BJ (cell line): ENCODE measurements around the gene UBR2. TPM values are rescaled to one million over a fixed set of nuclear protein-coding genes. Genes with fewer than 3 reads are reported as not detected.
A peak's percentile ranks its signal among the peaks of the same experiment; 100 is the strongest.
"Not testable (repeated sequence)": the region's sequence is repeated elsewhere in the genome, so short reads cannot be mapped to it uniquely, and the experiment has no call there.

ENCODE experiments used
- CTCF ChIA-PET: fragments of 350-600 bp; formaldehyde crosslinking; extraction: SDS; loops from one replicate; lab custom pipeline; 2021; ENCODE audit warnings: antibody characterized with exemption, inconsistent platforms; lab: Yijun Ruan, JAX
- POLR2A ChIA-PET: fragments of 300-600 bp; sonication (Branson Sonifier 250); formaldehyde crosslinking; extraction: SDS; loops from one replicate; lab custom pipeline; 2021; ENCODE audit warnings: antibody characterized with exemption; lab: Charles Lee
- DNase-seq: peaks from one replicate; pipeline ENCODE4 v3.0.0-alpha.2; 2011; ENCODE audit warnings: low read depth
- H3K27me3 ChIP-seq: 2 replicates; pipeline ENCODE4 v1.6.0; 2011; ENCODE audit warnings: low read length; ENCODE audit not compliant: control insufficient read depth, insufficient read depth
- H3K36me3 ChIP-seq: 2 replicates; pipeline ENCODE4 v1.5.1; 2011; ENCODE audit warnings: low read length; ENCODE audit not compliant: control insufficient read depth, insufficient read depth
- H3K4me3 ChIP-seq: 2 replicates; pipeline ENCODE4 v1.5.1; 2011; ENCODE audit warnings: low read depth, mild to moderate bottlenecking, control low read depth, low read length
- CTCF ChIP-seq: IDR thresholded peaks from 2 replicates; pipeline ENCODE4 v1.5.1; 2011; ENCODE audit warnings: low read depth, mild to moderate bottlenecking, control low read depth, inconsistent platforms, low read length, moderate library complexity; ENCODE audit not compliant: insufficient read depth
- polyA plus RNA-seq: library from polyadenylated mRNA; depleted of rRNA; stranded (reverse); fragments of >200 nt; gene quantifications from 2 replicates; pipeline ENCODE4 v1.2.3, GENCODE V29; 2011

Gene UBR2
- polyA plus RNA-seq, 1 experiment = 9.8 TPM

DNA sequence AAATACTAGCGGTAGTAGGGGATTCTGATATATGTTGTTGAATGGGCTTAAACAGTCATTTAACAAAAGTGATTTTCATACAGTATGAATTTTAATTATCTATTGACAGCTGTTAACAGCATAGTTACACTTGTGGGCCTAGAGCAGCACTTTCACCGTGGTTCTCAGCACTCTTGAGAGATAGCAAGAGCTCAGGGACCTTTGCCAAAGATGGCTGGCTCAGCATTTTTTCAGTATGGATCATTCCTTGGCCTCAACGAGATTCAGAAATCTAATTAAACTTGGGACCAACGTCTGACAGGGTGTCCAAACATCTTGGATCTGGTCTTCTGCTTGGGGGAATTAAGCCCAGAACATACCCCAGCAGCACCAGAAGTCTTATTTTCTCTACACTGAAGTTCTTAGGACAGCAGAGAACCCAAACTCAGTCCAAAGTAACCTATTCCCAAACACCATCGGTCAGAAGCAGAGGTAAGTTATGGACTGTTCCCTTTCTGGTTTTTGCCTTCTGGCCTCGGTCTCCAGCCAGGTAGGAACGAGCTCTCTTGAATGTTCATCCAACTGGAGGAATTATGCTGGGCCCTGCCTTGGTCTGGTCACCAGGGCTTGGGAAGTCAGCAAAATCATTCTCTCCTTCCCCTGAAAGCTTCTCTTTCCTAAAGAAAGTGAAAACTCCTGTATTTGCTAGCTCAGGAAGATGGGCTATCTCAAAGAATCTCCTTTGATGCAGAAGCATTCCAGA is 132.9 kb downstream of the UBR2 start:
- CTCF ChIA-PET = interaction anchor here (0.9 to 3.4 kb wide), 3 partner anchors 21 to 30 kb away, joined by 3 to 11 read pairs (median 5); no protein-coding TSS in a partner anchor
- TF ChIP-seq CTCF = no peak
- POLR2A ChIA-PET = no interaction called here

GRCh38 chr6:42697268-42697655 is 133.4 kb downstream of the UBR2 start:
- H3K4me3 ChIP-seq = no peak overlapping the region
- no peak for DNase-seq
- no peak for TF ChIP-seq CTCF
- H3K27me3 ChIP-seq = no peaks in the 10 kb centered on the region
- H3K36me3 ChIP-seq = 0 out of 2 replicates have a peak, but pooled peaks cover 2% of the 10 kb centered on the region
- ChIA-PET POLR2A (no interaction called here), CTCF (interaction anchor here (3.4 kb wide), 1 partner anchor 29 kb away, joined by 11 read pairs; no protein-coding TSS in a partner anchor)

More for the DNA sequence above, 132.9 kb downstream of the UBR2 start:
- DNase-seq = no peak
- Histone ChIP-seq H3K27me3 (no peaks in the 10 kb centered on the region), H3K36me3 (0 out of 2 replicates have a peak, but pooled peaks cover 2% of the 10 kb centered on the region), H3K4me3 (no peak overlapping the region)

DNA sequence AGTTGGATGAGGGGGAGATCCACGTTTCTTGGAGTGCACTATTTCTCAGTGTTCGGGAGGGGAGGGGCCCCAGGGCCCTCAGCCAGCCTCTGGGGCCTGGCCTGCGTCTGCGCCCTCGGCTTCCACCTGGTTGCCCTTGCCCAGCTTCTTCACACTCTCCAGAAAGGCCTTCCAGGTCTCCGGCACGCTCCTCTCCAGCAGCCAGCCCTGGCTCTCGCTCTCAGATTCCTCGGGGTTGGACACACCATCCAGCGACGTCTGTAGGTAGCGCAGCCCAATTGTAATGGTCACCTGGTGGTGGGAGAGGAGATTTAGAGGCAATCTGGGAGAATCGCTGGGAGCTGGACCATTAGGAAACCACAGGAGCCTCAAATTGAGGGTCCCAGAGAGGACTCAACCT is 134.4 kb downstream of the UBR2 start:
- ChIA-PET POLR2A (no interaction called here), CTCF (interaction anchor here (0.5 to 3.4 kb wide), 2 partner anchors 28 to 30 kb away, joined by 3 to 11 read pairs; no protein-coding TSS in a partner anchor)
- TF ChIP-seq CTCF = no peak
- Histone ChIP-seq H3K27me3 (no peaks in the 10 kb centered on the region), H3K36me3 (no peaks in the 10 kb centered on the region), H3K4me3 (no peak overlapping the region)
- DNase-seq = no peak

DNA sequence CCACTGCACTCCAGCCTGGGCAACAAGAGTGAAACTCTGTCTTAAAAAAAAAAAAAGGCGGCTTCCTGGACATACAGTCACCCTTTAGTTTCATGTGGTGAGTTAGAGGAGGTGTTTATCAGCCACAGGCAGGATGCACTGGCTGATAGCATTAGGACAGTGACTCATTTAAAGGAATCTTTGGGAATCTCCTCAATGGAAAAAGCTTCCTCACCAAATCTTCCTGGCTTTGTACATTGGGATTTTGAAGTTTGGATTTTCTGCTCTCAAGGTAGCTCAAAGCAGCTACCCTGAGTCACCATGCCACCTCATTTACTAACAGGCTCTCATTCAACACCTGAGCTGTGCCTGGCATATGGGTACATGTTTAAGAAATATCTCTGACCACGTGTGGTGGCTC is 138.4 kb downstream of the UBR2 start:
- peak; percentile 37 for DNase-seq
- no peak for TF ChIP-seq CTCF
- POLR2A ChIA-PET = no interaction called here
- no peaks in the 10 kb centered on the region for H3K27me3 ChIP-seq
- CTCF ChIA-PET = interaction anchor here (0.9 to 1.2 kb wide), 3 partner anchors 14 to 25 kb away, joined by 3 to 6 read pairs (median 4); no protein-coding TSS in a partner anchor
- H3K4me3 ChIP-seq = no peak overlapping the region
- H3K36me3 ChIP-seq = no peaks in the 10 kb centered on the region

GRCh38 chr6:42702786-42703185 is 139.0 kb downstream of the UBR2 start:
- CTCF ChIA-PET = interaction anchor here (0.9 to 1.2 kb wide), 2 partner anchors 14 to 22 kb away, joined by 3 to 6 read pairs; no protein-coding TSS in a partner anchor
- POLR2A ChIA-PET = not testable (repeated sequence)

More at GRCh38 chr6:42702786-42703185, 139.0 kb downstream of the UBR2 start:
- not testable (repeated sequence) for H3K36me3 ChIP-seq, DNase-seq, H3K27me3 ChIP-seq, H3K4me3 ChIP-seq
